ENCODE data around the gene CAMKK1. TPM values are rescaled to one million over a fixed set of nuclear protein-coding genes. Genes with fewer than 3 reads are reported as not detected.

The CAMKK1 gene
- total RNA-seq, 1 donor from 2014 or later: 4.5 TPM

DNA sequence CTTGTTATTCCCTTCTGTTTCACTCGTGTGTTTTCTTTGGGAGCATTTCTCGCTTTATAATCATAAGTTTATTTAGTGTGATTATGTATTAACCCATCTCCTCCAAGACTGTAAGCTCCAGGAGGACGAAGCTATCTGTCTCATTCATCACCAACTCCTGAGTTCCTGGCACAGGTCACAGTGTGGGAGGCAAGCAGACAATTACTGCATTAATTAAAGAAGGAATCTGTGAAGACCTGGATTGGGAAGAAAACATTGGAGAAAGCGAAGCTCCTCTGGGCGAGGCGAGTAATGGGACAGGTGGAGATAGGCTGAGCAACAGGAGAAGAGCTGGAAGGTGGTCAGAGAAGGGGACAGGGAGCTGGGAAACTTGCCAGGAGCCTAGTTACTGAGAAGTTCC is 7.8 kb upstream of the CAMKK1 start:
- Mint-ChIP-seq H3K4me1 (peaks cover 18% of the 10 kb centered on the region), H3K27ac (ENCODE audit: unreplicated experiment) (no peak overlapping the region), H3K27me3 (ENCODE audit: low read depth) (no peaks in the 10 kb centered on the region), H3K9me3 (no peaks in the 10 kb centered on the region), H3K4me3 (no peak overlapping the region), H3K36me3 (ENCODE audit: low read depth) (no peaks in the 10 kb centered on the region)
- DNase-seq (ENCODE audit: low read depth, low spot score): no peak
- TF ChIP-seq, protein P1, sequence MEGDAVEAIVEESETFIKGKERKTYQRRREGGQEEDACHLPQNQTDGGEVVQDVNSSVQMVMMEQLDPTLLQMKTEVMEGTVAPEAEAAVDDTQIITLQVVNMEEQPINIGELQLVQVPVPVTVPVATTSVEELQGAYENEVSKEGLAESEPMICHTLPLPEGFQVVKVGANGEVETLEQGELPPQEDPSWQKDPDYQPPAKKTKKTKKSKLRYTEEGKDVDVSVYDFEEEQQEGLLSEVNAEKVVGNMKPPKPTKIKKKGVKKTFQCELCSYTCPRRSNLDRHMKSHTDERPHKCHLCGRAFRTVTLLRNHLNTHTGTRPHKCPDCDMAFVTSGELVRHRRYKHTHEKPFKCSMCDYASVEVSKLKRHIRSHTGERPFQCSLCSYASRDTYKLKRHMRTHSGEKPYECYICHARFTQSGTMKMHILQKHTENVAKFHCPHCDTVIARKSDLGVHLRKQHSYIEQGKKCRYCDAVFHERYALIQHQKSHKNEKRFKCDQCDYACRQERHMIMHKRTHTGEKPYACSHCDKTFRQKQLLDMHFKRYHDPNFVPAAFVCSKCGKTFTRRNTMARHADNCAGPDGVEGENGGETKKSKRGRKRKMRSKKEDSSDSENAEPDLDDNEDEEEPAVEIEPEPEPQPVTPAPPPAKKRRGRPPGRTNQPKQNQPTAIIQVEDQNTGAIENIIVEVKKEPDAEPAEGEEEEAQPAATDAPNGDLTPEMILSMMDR (conservative IDR thresholded peaks at IDR 0.05): no peak

DNA sequence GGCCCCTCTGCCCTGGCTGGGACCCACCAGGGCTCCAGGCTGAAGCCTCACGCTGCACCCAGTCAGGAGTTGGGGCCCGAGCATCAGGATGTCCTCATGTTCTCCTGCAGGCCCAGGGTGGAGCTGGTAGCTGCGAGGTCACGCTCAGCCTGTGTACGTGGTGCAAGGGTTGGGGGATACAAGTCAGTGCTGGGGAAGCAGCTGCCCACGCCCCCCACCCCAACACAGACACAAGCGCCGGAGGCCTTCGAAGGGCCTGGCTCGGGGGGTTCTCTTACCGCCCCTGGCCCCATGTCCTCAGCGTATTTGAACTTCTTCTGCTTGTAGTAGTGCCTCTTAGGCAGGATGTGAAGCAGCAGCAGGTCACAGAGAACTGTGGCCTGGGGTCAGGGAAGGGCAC is 4.9 kb upstream of the CAMKK1 start:
- no peak overlapping the region for H3K4me3 Mint-ChIP-seq
- peaks cover 3% of the 10 kb centered on the region for H3K27me3 Mint-ChIP-seq (ENCODE audit: low read depth)
- H3K36me3 Mint-ChIP-seq (ENCODE audit: low read depth): no peaks in the 10 kb centered on the region
- TF ChIP-seq, protein P1 (conservative IDR thresholded peaks at IDR 0.05): no peak
- H3K4me1 Mint-ChIP-seq: peaks cover 29% of the 10 kb centered on the region
- no peak overlapping the region for H3K27ac Mint-ChIP-seq (ENCODE audit: unreplicated experiment)
- no peaks in the 10 kb centered on the region for H3K9me3 Mint-ChIP-seq
- no peak for DNase-seq (ENCODE audit: low read depth, low spot score)

DNA sequence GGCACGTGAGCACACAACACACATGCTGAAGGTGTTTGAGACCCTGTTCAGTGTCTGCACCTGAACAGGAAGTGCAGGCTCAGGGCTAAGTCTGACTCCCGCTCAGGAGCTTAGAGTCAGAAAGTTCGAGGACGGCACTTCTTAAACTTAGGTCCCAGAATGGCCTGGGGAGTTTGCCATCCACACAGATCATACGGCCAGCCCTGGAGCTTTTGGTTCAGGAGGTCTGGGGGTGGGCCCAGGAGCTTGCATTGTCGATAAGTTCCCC is 4.0 kb upstream of the CAMKK1 start:
- Mint-ChIP-seq H3K36me3 (ENCODE audit: low read depth) (no peaks in the 10 kb centered on the region), H3K27ac (ENCODE audit: unreplicated experiment) (no peak overlapping the region), H3K4me1 (peaks cover 29% of the 10 kb centered on the region), H3K9me3 (no peaks in the 10 kb centered on the region), H3K27me3 (ENCODE audit: low read depth) (peaks cover 5% of the 10 kb centered on the region), H3K4me3 (no peak overlapping the region)
- TF ChIP-seq, protein P1 (conservative IDR thresholded peaks at IDR 0.05): no peak
- DNase-seq (ENCODE audit: low read depth, low spot score): no peak

DNA sequence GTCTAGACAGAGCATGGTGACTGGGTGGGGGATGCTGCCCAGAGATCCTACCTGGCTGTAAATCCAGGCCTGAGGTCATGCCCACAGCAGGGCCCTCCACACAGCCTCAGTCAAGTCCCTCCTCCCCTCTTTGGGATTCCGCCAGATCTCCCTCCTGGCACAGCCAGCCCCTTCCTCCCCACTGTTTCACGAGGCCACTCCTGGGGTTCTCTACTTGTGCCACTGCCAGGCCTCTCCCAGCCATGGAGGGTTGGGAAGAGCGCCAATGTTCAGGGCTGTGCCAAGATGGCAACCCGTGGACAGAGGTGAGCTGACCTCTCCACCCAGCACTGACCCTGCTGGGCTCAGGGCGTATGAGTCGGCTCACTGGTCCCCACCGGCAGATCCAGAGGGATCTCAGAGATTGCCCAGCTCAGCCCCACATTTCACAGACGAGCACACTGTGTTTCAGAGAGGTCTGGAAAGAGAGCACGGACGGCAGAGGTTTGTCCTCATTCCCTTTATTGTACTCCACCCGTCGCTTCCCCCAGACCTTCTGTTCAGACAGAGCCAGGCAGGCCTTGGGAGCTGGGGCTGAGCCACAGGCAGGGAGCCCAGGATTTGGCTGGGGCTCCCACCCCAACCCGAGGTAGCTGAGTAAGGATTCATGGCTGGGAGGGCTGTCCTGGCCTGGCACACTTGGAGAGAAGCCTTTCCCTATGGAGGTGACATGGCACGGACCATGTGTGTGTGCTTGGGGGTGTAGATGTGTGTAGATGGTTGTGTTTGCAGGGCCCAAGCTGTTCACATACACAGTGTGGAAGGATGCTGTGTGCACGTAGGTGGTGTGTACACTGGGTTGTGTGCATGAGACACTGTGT is 3.5 kb upstream of the CAMKK1 start:
- Mint-ChIP-seq H3K27me3 (ENCODE audit: low read depth) (peaks cover 10% of the 10 kb centered on the region), H3K4me3 (no peak overlapping the region), H3K9me3 (no peaks in the 10 kb centered on the region), H3K36me3 (ENCODE audit: low read depth) (no peaks in the 10 kb centered on the region), H3K27ac (ENCODE audit: unreplicated experiment) (peak overlapping the region; percentile 43), H3K4me1 (peaks cover 34% of the 10 kb centered on the region)
- no peak for DNase-seq (ENCODE audit: low read depth, low spot score)
- TF ChIP-seq, protein P1 (conservative IDR thresholded peaks at IDR 0.05): no peak

DNA sequence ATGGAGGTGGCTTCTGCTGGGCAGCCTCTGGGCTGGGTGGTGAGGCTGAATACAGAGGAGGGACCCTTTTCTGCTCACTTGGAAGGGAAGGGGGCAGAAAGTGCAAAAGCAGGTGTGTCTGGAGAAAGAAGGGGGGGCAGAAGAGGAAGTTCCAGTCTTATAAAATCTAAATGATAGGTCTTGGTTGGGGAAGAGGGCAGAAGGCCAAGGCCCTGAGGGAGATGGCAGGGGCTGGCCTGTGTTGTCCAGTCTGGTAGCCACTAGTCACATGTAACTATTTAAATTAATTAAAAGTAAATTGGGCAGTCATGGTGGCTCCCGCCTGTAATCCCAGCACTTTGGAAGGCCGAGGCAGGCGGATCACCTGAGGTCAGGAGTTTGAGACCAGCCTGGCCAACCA is 2.5 kb upstream of the CAMKK1 start:
- H3K27me3 Mint-ChIP-seq (ENCODE audit: low read depth): peaks cover 20% of the 10 kb centered on the region
- no peak overlapping the region for H3K4me3 Mint-ChIP-seq
- H3K9me3 Mint-ChIP-seq: no peaks in the 10 kb centered on the region
- no peak overlapping the region for H3K27ac Mint-ChIP-seq (ENCODE audit: unreplicated experiment)
- TF ChIP-seq, protein P1 (conservative IDR thresholded peaks at IDR 0.05): no peak
- H3K4me1 Mint-ChIP-seq: peaks cover 39% of the 10 kb centered on the region
- no peaks in the 10 kb centered on the region for H3K36me3 Mint-ChIP-seq (ENCODE audit: low read depth)
- DNase-seq (ENCODE audit: low read depth, low spot score): no peak
